ENCODE measurements around the gene RBM39. TPM values are rescaled to one million over a fixed set of nuclear protein-coding genes. Genes with fewer than 3 reads are reported as not detected.
"Not testable (repeated sequence)": the region's sequence is repeated elsewhere in the genome, so short reads cannot be mapped to it uniquely, and the experiment has no call there.

RBM39 gene
- total RNA-seq, 2 donors from 2014 or later, result 232 to 413 TPM

DNA sequence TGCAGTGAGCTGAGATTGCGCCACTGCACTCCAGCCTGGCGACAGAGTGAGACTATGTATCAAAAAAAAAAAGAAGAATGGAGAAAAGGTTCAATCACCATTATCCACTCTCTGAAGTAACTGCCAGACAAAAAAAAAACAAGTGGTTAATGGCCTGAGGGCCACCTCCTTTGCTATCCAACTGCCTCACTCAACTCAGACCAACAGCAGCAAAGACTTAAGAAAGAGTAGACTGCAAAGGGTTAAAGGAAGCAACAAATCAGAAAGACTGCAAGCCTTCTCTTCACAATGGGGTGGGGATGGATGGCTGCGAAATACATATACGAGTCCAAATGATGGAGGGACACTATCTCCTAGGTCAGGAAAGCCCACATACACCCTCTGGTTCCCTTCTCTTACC, 46.1 kb downstream of the RBM39 start:
- peaks cover 19% of the 10 kb centered on the region for H3K36me3 ChIP-seq
- H3K27ac ChIP-seq, result no peak overlapping the region
- H3K9me3 ChIP-seq, result no peaks in the 10 kb centered on the region
- DNase-seq (ENCODE audit: low spot score) (no peak), ATAC-seq (ENCODE audit: insufficient number of reproducible peaks, low FRiP score, low read depth) (no peak)
- H3K27me3 ChIP-seq (replicated peaks; ENCODE audit: insufficient read depth), result no peaks in the 10 kb centered on the region
- TF ChIP-seq, protein P1, sequence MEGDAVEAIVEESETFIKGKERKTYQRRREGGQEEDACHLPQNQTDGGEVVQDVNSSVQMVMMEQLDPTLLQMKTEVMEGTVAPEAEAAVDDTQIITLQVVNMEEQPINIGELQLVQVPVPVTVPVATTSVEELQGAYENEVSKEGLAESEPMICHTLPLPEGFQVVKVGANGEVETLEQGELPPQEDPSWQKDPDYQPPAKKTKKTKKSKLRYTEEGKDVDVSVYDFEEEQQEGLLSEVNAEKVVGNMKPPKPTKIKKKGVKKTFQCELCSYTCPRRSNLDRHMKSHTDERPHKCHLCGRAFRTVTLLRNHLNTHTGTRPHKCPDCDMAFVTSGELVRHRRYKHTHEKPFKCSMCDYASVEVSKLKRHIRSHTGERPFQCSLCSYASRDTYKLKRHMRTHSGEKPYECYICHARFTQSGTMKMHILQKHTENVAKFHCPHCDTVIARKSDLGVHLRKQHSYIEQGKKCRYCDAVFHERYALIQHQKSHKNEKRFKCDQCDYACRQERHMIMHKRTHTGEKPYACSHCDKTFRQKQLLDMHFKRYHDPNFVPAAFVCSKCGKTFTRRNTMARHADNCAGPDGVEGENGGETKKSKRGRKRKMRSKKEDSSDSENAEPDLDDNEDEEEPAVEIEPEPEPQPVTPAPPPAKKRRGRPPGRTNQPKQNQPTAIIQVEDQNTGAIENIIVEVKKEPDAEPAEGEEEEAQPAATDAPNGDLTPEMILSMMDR (IDR thresholded peaks at IDR 0.05), result no peak
- no peak overlapping the region for H3K4me3 ChIP-seq
- H3K4me1 ChIP-seq (ENCODE audit: control insufficient read depth in 1 of 2, low read depth in 2 of 2), result peaks cover 15 to 28% of the 10 kb centered on the region in 2 donors

DNA sequence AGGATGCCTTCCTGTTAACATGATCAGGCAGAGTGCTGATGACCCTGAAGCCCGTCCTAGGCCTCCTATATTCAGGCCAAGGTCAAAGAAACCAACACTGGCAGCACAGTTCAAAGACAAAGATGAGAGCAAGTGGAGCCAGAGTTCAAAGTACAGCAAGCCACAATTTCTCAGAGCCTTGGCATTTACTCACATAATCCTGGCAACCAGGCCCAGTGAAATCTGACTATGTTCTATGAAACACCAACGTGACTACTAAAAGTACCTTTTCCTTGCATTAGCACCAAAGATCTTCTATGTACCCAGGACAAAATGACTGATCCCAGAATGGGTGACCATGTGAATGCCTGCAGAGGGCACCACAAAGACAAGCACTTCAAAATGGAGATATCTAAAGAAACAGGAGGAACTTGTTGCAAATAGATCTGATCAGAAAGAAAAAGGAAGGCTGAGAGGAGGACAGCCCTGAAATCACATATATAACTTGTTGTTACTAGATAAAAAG, 46.8 kb downstream of the RBM39 start:
- ATAC-seq (ENCODE audit: insufficient number of reproducible peaks, low FRiP score, low read depth) (no peak), DNase-seq (ENCODE audit: low spot score) (no peak)
- Histone ChIP-seq H3K4me3 (no peak overlapping the region), H3K9me3 (no peaks in the 10 kb centered on the region), H3K27ac (no peak overlapping the region), H3K4me1 (ENCODE audit: control insufficient read depth in 1 of 2, low read depth in 2 of 2) (peaks cover 13 to 22% of the 10 kb centered on the region in 2 donors), H3K36me3 (peaks cover 21% of the 10 kb centered on the region), H3K27me3 (replicated peaks; ENCODE audit: insufficient read depth) (no peaks in the 10 kb centered on the region)
- TF ChIP-seq, protein P1 (IDR thresholded peaks at IDR 0.05), result no peak

DNA sequence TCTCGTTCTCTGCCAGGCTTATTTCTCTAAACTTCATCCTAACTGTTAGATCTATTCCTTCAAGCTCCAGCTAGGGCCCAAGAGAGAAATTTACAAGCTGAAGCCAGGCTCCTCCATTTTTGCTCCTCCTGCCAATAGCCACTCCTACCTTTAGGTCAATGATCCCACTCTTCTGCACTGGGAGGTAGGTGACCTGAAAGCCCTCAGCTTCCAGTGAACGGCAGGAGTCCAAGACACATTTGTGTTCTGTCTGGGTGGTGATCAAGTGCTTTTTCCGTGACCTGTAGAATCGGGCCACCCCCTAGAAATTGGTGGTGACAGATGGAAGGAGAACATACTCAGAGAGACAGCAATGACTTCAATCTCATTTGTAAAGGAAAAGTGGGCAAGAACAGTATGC, 51.8 kb downstream of the RBM39 start:
- DNase-seq (ENCODE audit: low spot score) (no peak), ATAC-seq (ENCODE audit: insufficient number of reproducible peaks, low FRiP score, low read depth) (no peak)
- no peak overlapping the region for H3K27ac ChIP-seq
- no peaks in the 10 kb centered on the region for H3K27me3 ChIP-seq (replicated peaks; ENCODE audit: insufficient read depth)
- no peaks in the 10 kb centered on the region for H3K9me3 ChIP-seq
- TF ChIP-seq, protein P1 (IDR thresholded peaks at IDR 0.05), result no peak
- no peaks in the 10 kb centered on the region for H3K4me1 ChIP-seq (ENCODE audit: control insufficient read depth in 1 of 2, low read depth in 2 of 2)
- H3K36me3 ChIP-seq, result peaks cover 49% of the 10 kb centered on the region
- no peak overlapping the region for H3K4me3 ChIP-seq

DNA sequence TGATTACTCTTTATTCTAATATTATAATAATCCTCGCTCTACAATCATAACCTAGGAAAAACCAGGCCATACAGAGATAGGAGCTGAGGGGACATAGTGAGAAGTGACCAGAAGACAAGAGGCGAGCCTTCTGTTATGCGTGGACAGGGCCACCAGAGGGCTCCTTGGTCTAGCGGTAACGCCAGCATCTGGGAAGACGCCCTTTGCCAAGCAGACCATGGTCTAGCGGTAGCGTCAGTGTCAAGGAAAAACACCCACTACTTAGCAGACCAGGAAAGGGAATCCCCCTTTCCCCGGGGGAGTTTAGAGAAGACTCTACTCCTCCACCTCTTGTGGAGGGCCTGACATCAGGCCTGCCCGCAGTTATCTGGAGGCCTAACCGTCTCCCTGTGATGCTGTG, 55.2 kb downstream of the RBM39 start:
- not testable (repeated sequence) for H3K4me3 ChIP-seq; H3K27me3 ChIP-seq (replicated peaks; ENCODE audit: insufficient read depth); H3K27ac ChIP-seq; DNase-seq (ENCODE audit: low spot score); ATAC-seq (ENCODE audit: insufficient number of reproducible peaks, low FRiP score, low read depth); H3K9me3 ChIP-seq; H3K4me1 ChIP-seq (ENCODE audit: control insufficient read depth in 1 of 2, low read depth in 2 of 2)
- peaks cover 34% of the 10 kb centered on the region for H3K36me3 ChIP-seq

DNA sequence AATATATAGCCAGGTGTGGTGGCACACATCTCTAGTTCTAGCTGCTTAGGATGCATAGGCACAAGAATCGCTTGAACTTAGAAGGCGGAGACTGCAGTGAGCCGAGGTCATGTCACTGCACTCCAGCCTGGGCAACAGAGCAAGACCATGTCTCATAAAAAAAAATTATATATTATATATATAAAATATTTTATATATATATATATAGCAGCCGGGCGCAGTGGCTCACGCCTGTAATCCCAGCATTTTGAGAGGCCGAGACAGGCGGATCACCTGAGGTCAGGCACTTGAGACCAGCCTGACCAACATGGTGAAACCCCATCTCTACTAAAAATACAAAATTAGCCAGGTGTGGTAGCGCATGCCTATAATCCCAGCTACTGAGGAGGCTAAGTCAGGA, 56.7 kb downstream of the RBM39 start:
- not testable (repeated sequence) for ATAC-seq (ENCODE audit: insufficient number of reproducible peaks, low FRiP score, low read depth); H3K4me1 ChIP-seq (ENCODE audit: control insufficient read depth in 1 of 2, low read depth in 2 of 2); DNase-seq (ENCODE audit: low spot score); H3K9me3 ChIP-seq; H3K27ac ChIP-seq; H3K27me3 ChIP-seq (replicated peaks; ENCODE audit: insufficient read depth); H3K4me3 ChIP-seq
- H3K36me3 ChIP-seq, result peaks cover 35% of the 10 kb centered on the region

DNA sequence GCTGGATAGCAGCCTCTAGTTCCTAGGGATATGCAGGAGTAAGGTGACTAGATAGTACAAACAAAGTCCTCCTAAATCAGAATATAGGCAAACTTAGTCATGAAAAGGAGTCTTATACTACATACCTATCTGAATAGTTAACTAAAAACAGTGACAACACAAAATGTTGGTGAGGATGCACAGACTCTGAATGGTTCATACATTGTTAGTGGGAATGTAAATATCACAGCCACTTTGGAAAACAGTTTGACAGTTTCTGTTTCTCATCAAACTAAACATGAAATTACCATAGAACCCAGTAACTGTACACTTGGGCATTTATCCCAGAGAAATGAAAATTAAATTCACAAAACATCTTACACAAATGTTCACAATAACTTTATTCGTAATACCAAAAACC, 60.1 kb downstream of the RBM39 start:
- TF ChIP-seq, protein P1 (IDR thresholded peaks at IDR 0.05), result no peak
- H3K36me3 ChIP-seq, result peaks cover 8% of the 10 kb centered on the region
- H3K9me3 ChIP-seq, result no peaks in the 10 kb centered on the region
- H3K27me3 ChIP-seq (replicated peaks; ENCODE audit: insufficient read depth), result no peaks in the 10 kb centered on the region
- ATAC-seq (ENCODE audit: insufficient number of reproducible peaks, low FRiP score, low read depth), result no peak
- no peak for DNase-seq (ENCODE audit: low spot score)
- no peak overlapping the region for H3K4me3 ChIP-seq
- no peak overlapping the region for H3K27ac ChIP-seq
- H3K4me1 ChIP-seq (ENCODE audit: control insufficient read depth in 1 of 2, low read depth in 2 of 2), result no peaks in the 10 kb centered on the region

Data from thoracic aorta (tissue), 2 donors.